ENCODE results near the gene CDH11.

DNA sequence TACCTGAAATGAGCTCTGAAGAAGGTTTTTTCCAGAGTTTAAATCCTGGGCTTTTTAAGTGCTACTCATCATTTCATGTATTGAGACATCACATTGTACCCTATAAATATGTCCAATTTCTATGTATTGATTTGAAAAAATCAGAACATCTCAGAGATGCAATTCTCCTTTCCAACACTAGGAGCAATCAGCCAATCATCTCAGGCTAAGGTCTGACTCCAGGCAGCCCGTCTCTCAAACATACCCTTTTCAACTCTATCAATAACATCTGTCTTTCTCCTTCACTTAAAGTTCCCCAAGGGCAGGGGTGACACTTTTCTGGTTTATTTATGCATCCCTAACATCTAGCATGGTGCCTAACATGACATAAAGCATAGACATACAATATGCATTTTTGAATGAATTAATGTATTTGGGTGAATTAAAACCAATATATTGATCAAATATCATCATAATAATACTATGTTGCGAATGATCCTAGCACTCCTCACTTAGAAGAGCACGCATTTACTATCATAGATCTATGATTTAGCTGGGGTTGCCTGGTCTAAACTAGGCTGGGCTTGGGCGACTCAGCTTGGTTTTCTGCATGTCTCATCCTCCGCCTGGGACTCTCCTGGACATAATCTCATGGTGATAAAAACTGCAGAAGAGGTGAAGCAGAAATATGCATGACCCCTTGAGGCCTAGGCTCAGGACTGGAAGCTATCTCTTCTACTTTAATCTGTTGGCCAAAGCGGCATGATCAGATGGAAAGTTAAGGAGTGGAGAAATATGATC, 5.2 kb upstream of the CDH11 start:
- TF ChIP-seq, protein P1, sequence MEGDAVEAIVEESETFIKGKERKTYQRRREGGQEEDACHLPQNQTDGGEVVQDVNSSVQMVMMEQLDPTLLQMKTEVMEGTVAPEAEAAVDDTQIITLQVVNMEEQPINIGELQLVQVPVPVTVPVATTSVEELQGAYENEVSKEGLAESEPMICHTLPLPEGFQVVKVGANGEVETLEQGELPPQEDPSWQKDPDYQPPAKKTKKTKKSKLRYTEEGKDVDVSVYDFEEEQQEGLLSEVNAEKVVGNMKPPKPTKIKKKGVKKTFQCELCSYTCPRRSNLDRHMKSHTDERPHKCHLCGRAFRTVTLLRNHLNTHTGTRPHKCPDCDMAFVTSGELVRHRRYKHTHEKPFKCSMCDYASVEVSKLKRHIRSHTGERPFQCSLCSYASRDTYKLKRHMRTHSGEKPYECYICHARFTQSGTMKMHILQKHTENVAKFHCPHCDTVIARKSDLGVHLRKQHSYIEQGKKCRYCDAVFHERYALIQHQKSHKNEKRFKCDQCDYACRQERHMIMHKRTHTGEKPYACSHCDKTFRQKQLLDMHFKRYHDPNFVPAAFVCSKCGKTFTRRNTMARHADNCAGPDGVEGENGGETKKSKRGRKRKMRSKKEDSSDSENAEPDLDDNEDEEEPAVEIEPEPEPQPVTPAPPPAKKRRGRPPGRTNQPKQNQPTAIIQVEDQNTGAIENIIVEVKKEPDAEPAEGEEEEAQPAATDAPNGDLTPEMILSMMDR (IDR thresholded peaks at IDR 0.05; ENCODE audit: insufficient read depth, low read length) = no peak
- no peak for TF ChIP-seq GABPA (IDR thresholded peaks at IDR 0.05; ENCODE audit: low read depth)
- no peak for TF ChIP-seq POLR2AphosphoS5 (IDR thresholded peaks at IDR 0.05; ENCODE audit: low read depth)
- no peak for TF ChIP-seq SPI1 (IDR thresholded peaks at IDR 0.05; ENCODE audit: borderline replicate concordance, low read depth)
